ENCODE results near the gene ZDHHC11.
"Not testable (repeated sequence)": the region's sequence is repeated elsewhere in the genome, so short reads cannot be mapped to it uniquely, and the experiment has no call there.

Gene ZDHHC11

DNA sequence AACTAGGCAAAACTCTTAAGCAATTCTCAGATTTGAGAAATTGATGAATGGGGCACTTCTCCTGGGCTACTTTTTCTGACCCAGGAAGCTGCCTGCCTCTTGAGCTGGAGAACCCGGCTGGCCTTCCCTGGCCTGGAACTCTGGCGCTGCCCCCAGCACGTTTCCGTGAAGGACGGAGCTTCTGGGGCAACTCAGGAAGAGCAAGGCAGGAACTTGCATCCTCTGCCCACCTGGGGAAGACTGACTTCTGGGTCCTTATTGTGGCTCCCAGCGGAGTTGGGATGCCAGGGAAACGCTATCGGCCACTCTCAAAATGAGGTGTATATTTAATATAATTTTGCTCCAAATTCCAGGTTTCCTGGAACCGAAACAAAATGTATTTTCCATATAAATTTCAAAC is 39.4 kb downstream of the ZDHHC11 start:
- DNase-seq (ENCODE audit: low read depth), result not testable (repeated sequence)

DNA sequence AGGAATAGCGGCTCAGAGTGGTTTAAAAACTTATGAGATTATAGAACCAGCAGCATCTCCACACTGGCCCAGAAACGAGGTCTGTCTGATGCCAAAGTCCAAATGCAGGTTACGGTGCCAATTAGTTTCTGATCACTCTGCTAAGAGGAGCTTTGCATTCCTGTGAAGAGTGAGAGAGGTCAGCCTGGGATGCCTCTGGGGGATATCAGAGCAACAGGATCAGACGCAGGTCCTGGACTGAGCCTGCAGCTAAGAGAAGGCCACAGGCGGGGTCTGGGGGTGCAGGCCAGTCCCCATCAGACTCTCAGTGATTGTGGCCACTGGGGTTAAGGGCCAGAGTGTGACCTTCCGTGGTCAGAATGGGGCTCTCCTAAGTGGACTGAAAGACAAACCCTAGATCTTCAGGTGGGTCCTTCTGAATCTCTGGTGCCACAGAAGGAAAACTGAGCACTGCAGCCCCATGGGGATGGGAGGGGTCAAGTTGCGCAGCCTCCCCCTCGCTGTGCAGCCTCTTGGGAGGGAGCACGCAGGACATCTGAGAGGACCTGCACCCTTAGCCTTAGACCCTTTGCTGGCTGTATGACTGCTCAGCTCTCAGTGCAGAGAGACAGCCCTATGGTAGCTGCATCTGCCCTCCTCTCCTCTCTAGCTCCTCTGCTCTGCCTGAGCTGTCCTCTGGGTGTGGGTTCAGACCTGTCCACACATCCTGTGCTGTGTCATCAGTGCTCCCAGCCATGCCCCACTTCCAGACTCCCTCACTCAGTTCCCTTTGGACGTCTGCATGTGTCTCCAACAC is 42.9 kb downstream of the ZDHHC11 start:
- DNase-seq (ENCODE audit: low read depth), result not testable (repeated sequence)

GRCh38 chr5:801472-801871 is 49.3 kb downstream of the ZDHHC11 start:
- DNase-seq (ENCODE audit: low read depth), result no peak

DNA sequence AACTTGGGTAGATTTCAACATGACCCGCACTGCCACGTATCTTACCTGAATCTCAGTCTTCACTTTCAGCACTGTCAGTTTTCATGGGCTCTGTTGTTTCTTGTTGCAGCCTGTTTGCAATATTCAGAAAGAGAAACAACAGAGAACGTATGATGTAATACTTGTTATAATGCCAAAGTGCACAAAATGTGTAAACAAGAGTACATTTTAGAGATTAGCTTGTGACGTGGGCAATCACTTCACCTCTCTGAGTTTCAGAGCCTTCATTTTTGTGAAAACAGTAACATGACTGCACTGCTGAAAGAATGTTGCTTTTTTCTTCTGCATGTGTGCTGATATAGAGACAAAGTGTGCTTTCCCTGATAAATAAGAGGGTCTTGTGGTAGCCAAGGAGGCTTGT is 49.7 kb downstream of the ZDHHC11 start:
- DNase-seq (ENCODE audit: low read depth), result not testable (repeated sequence)

DNA sequence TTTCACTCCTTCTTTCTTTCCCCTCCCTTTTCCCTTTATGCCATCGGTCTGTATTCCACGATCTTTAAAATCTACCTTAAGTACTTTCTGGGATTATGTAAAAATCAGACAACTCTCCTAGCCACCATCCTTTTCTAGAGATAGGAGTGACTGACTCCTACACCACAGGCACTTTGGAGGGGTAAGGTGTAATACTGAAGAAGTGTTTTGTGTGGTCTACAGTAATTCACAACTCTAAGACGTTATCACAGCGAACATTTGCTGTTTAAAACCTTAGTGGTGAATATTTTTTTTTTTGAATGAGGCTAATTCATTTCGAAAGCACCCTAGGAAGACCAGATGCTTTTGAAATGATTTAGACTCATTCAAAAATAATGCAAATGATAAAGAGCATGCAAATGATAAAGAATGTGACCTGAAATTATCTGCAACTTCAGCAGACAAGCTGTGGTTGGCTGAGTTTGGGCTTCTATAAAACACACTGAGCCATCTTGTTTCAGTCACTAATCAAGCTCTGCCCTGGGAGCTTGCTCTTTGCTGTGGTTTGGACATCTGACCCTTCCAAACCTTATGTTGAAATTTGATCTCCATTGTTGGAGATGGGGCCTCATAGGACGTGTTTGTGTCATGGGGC is 52.2 kb downstream of the ZDHHC11 start:
- not testable (repeated sequence) for DNase-seq (ENCODE audit: low read depth)

GRCh38 chr5:797986-798385 is 52.8 kb downstream of the ZDHHC11 start:
- not testable (repeated sequence) for DNase-seq (ENCODE audit: low read depth)

- DNase-seq (ENCODE audit: low read depth), result not testable (repeated sequence)
Observed at GRCh38 chr5:795873-796272, 54.9 kb downstream of the ZDHHC11 start.

DNA sequence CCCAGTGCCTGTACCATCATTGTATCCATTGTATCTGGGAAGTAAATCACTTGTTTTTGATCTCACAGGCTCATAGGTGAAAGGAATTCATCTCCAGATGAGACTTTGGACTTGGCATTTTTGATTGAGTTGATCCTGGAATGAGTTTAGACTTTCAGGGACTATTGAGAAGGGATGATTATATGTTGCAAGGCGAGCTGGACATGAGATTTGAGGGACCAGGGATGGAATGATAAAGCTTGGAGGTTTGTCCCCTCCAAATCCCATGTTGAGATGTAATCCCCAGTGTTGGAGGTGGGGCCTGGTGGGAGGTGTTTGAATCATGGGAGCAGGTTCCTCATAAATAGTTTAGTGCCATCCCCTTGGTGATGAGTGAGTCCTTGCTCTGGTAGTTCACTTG is 55.8 kb downstream of the ZDHHC11 start:
- not testable (repeated sequence) for DNase-seq (ENCODE audit: low read depth)

DNA sequence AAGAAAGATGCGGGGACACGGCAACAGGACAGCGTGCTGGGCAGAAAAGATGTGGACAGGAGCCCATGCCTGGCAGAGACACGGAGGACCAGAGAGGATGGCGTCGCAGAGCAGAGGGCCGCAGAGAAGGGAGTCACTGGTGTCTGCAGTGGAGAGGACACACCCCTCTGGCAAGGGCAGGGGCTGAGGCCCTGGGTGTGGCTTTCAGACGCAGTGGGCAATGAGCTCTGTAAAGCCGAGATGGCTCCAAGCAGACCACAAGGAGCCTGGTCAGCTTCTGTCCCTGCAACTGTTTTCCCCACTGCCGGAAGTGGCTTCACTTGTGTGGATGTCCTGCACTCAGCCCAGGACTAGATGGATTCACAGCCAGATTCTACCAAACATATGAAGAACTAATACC is 62.1 kb downstream of the ZDHHC11 start:
- not testable (repeated sequence) for DNase-seq (ENCODE audit: low read depth)

DNA sequence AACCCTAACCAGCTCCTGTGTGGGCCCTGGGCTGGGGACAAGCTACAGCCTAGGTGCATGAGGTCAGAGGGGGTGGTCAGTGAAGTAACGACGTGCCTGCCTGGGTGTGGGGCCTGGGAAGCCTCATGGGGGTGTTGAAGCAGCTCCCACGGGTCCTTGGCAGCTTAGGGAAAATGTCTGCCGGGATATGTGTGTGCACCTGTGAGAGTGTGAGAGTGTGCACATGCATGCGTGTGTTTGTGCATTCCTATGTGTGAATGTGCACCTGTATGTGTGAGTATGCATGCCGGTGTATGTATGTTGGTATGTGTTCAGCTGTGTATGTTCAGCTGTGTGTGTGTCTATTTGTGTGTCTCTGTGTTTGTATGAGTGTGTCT is 62.9 kb downstream of the ZDHHC11 start:
- DNase-seq (ENCODE audit: low read depth), result not testable (repeated sequence)

GRCh38 chr5:787224-787856 is 63.4 kb downstream of the ZDHHC11 start:
- DNase-seq (ENCODE audit: low read depth), result not testable (repeated sequence)

DNA sequence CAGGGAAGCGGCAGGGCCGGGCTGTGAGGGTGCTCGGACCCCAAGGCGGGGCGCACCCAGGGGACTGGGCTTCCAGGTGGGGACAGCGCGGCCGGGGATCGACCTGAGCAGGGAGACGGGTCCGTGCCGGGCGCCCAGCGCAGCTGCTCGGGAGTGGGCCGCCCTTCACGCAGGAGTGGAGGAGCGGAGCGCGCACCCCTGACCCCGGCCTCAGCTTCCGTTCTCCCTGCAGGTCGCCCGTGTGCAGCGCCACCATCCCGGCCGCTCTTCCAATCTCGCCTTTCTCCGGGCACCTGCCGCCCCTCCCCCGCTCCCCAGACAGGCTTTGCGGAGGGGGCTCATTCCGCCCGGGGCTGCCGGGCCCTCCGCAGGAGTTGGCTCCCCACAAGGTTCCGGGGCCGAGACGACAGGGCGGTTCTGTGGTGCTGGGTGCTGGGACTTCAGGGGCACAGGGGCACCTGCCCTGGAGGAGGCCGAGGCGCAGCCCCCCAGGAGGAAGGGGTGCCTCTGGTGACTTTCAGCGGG is 65.5 kb downstream of the ZDHHC11 start:
- DNase-seq (ENCODE audit: low read depth), result not testable (repeated sequence)

- peak; percentile 87 for DNase-seq (ENCODE audit: low read depth)
Observed at GRCh38 chr5:784428-785177, 66.2 kb downstream of the ZDHHC11 start, which contains the start of gene ZDHHC11B. Gene ZDHHC11B (minus strand): TSS chr5:784729. CDS start chr5:766919, 17,810 bp downstream.

DNA sequence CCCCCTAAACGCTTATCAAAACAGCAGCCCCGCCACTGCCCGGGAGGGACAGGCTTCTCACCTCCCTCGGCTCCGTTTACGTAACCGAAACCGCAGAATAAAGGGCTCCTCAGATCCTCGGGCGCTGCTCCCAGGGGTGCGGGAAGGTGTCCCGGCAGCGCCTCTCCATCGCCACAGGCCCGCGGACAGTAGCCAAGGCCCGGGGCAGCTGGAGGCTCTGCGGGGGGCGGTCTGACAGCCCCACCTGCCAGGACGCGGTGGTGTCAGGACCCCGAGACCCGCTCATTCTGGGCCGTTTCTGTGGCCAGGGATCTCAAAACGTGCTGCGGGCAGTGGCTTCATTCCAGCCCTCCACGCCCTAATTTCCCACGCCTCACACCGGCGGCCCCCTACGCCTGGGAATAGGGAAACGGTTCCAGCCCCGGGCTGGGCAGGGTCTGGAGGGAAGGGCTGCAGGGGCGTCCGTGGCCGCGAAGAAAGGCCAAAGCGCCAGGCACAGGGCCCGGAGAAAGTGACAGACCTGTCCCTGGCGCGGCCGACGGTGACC is 66.8 kb downstream of the ZDHHC11 start:
- DNase-seq (ENCODE audit: low read depth), result not testable (repeated sequence)

- not testable (repeated sequence) for DNase-seq (ENCODE audit: low read depth)
Observed at GRCh38 chr5:783049-783802, 67.6 kb downstream of the ZDHHC11 start.

GRCh38 chr5:782356-782755 is 68.4 kb downstream of the ZDHHC11 start:
- DNase-seq (ENCODE audit: low read depth), result not testable (repeated sequence)

DNA sequence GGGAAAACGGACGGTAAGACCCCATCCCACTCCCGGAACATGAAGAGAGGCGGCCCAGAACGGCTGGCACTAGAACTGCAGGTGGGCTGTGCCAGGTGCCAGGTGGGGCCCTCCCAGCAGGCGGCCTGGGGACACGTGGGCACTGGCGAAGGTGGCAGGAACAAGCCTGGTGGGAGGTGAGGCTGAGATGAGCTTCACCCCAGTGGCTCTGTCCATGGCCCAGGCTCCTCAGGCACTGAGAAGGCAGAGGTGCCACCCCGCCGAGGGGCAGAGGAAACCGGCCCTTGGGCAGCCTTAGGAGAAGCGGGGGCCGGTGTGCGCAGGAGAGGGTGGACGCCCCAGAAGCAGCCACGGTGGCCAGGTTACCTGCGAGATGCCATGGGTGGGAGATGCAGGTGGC is 70.2 kb downstream of the ZDHHC11 start:
- DNase-seq (ENCODE audit: low read depth), result not testable (repeated sequence)

DNA sequence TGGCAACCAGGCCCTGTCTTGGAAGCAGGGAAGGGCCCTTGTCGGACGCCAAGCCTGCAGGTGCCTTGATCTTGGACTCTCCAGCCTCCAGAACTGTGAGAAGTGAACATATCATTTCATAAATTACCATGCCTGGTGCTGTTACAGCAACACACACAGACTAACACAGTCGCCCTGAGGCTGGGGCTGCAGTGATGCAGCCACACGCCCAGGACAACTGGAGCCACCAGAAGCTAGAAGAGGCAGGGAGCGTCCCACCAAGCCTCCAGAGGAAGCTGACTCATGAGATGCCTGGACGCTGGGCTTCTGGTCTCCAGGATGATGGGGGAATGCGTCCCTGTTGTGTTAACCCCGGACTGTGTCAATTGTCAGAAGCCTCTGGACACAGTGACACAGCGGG is 71.8 kb downstream of the ZDHHC11 start:
- DNase-seq (ENCODE audit: low read depth), result not testable (repeated sequence)

DNA sequence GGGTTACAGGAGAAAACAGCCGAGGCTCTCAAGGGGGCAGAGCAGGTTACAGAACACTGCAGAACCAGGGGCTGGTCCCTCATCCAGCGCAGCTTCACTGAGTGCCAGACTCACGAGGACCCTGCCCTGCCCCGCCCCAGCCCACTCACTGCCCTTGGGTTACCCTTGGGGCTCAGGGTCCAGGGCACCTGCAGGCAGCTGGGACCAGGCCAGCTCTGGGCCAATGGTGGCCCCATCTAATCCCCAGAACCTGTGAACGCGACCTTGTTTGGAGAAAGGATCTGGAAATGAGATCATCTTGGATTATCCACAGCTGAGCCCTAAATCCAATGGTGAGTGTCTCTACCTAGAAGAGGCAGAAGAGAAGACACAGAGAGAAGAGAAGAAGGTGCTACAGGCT is 72.4 kb downstream of the ZDHHC11 start:
- not testable (repeated sequence) for DNase-seq (ENCODE audit: low read depth)

- no peak for DNase-seq (ENCODE audit: low read depth)
Observed at GRCh38 chr5:777756-778161, 73.0 kb downstream of the ZDHHC11 start.
